Measurements from ENCODE around the gene SYT8. TPM values are rescaled to one million over a fixed set of nuclear protein-coding genes. Genes with fewer than 3 reads are reported as not detected.

Gene SYT8
- total RNA-seq, 1 experiment from 2014 or later, result 1.0 TPM

DNA sequence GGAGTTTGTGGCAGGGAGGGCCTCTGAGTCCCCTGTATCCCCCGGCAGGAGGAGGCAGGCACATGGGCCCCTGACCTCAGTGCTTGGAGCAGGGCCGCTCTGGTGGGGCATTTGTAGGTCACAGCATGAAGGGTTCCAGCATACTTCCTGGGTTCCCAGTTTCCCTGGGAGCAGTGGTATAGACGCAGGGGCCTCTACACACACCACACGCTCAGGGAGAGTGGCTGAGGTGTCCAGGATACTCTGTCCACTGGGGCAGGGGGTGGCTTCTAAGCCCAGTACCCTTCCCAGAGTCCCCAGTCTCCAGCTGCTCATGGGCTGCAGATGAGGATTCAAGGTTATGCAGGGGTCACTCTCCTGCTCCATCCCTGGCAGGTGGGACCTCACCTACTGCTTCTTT, 24.2 kb downstream of the SYT8 start:
- Histone ChIP-seq H3K27me3 (ENCODE audit: insufficient read depth, low read length) (no peaks in the 10 kb centered on the region), H2AFZ (ENCODE audit: low read depth, low read length, poor library complexity, severe bottlenecking) (no peak overlapping the region), H3K36me3 (ENCODE audit: control insufficient read depth in 1 of 2, insufficient read depth in 2 of 2, low read length in 2 of 2) (no peaks in the 10 kb centered on the region), H3K79me2 (ENCODE audit: insufficient read depth, low read length) (no peaks in the 10 kb centered on the region), H3K27ac (ENCODE audit: low read depth, low read length) (no peak overlapping the region), H3K4me1 (ENCODE audit: control insufficient read depth in 1 of 2, insufficient read depth in 2 of 2, low read length in 2 of 2) (peaks cover 18% of the 10 kb centered on the region in 2 experiments), H3K9me2 (ENCODE audit: insufficient read depth) (no peaks in the 10 kb centered on the region), H3K9ac (ENCODE audit: low read length) (no peak overlapping the region), H3K4me3 (replicated peaks in 1 of 2; ENCODE audit: low read depth in 1 of 2, low read length in 2 of 2) (no peak overlapping the region), H3K4me2 (ENCODE audit: low read length) (no peak overlapping the region), H4K20me1 (ENCODE audit: insufficient read depth) (no peaks in the 10 kb centered on the region), H3K9me3 (ENCODE audit: control insufficient read depth in 1 of 2, insufficient read depth in 1 of 2, low read depth in 1 of 2, low read length in 2 of 2) (no peaks in the 10 kb centered on the region)
- no peak for DNase-seq (ENCODE audit: low read depth, low spot score)
- no peak for ATAC-seq
- POLR2A ChIA-PET, result no interaction called here
- intact Hi-C loops (cut with micrococcal nuclease), result no loop called here
- BruUV-seq (replicated peaks), result no TSS peak
- CTCF ChIA-PET, result interaction anchor here (1.2 kb wide), 1 partner anchor 17 kb away, joined by 3 read pairs; no protein-coding TSS in a partner anchor
- RAD21 ChIA-PET (ENCODE audit: low non-redundant PET in 1 of 2, low total read pairs in 2 of 2, uncharacterized antibody in 2 of 2, unreplicated experiment in 2 of 2), result no interaction called here
- TF ChIP-seq POLR2A (IDR thresholded peaks at IDR 0.05; ENCODE audit: borderline replicate concordance, extremely low read depth, insufficient read depth, insufficient read length) (no peak), SRF (IDR thresholded peaks at IDR 0.05; ENCODE audit: low read depth) (no peak), ATF3 (IDR thresholded peaks at IDR 0.05) (no peak), ZNF274 (IDR thresholded peaks at IDR 0.05; ENCODE audit: low read depth, low read length) (no peak), JUND (IDR thresholded peaks at IDR 0.05) (no peak), CTCF (IDR thresholded peaks at IDR 0.05 in 2 of 3, conservative IDR thresholded peaks at IDR 0.05 in 1 of 3; ENCODE audit: borderline replicate concordance in 1 of 3, insufficient read depth in 1 of 3, low read depth in 2 of 3, low read length in 2 of 3) (no peak), RAD21 (IDR thresholded peaks at IDR 0.05; ENCODE audit: low read depth) (no peak), SIN3A (IDR thresholded peaks at IDR 0.05; ENCODE audit: low read depth) (no peak), CEBPB (IDR thresholded peaks at IDR 0.05; ENCODE audit: low read depth) (no peak), TCF7L2 (IDR thresholded peaks at IDR 0.05; ENCODE audit: borderline replicate concordance, extremely low read depth, insufficient read depth, insufficient read length) (no peak), CBX3 (IDR thresholded peaks at IDR 0.05; ENCODE audit: low read depth) (no peak), ELF1 (IDR thresholded peaks at IDR 0.05; ENCODE audit: borderline replicate concordance, low read depth) (no peak), ZBTB33 (IDR thresholded peaks at IDR 0.05; ENCODE audit: extremely low read depth, insufficient replicate concordance, low read length) (no peak), YY1 (IDR thresholded peaks at IDR 0.05; ENCODE audit: extremely low read depth, insufficient replicate concordance, low read depth, low read length) (no peak), EGR1 (IDR thresholded peaks at IDR 0.05; ENCODE audit: low read depth) (no peak), MAX (IDR thresholded peaks at IDR 0.05) (no peak)
